Stimulated activated CD8-positive, alpha-beta memory T cell treated with anti-CD3 and anti-CD28 coated beads, Interleukin-7, amount 100 ng/mL, for 4 hours (primary cell): ENCODE data around the gene C6orf136.

ENCODE experiments used
- DNase-seq, 2 donors: peaks; one replicate each; pipeline ENCODE4 v3.0.0-alpha.2; 2020; ENCODE audit warnings: low read depth in 2 of 2

The C6orf136 gene

GRCh38 chr6:30615958-30616810 lies 30.7 kb upstream of the C6orf136 start:
- no peak for DNase-seq

- peak; percentile 97 to 99 for DNase-seq
Observed at GRCh38 chr6:30616811-30617564, 29.9 kb upstream of the C6orf136 start, which contains the start of gene PPP1R10. TSS of gene PPP1R10 (minus strand) at chr6:30617243. CDS start at chr6:30609944, 7,299 bp downstream.

- peak; percentile 98 to 99 for DNase-seq
Observed at GRCh38 chr6:30617565-30618269, 29.2 kb upstream of the C6orf136 start, which contains the start of gene MRPS18B. TSS of gene MRPS18B (plus strand) at chr6:30617840. CDS start at chr6:30617866, 26 bp downstream.

- DNase-seq: no peak
Observed at GRCh38 chr6:30618270-30618797, 28.6 kb upstream of the C6orf136 start.

- DNase-seq: no peak
Observed at GRCh38 chr6:30619561-30619960, 27.4 kb upstream of the C6orf136 start.

- no peak for DNase-seq
Observed at GRCh38 chr6:30625511-30625910, 21.4 kb upstream of the C6orf136 start.

- peak; percentile 81 to 85 for DNase-seq
Observed at GRCh38 chr6:30626484-30627366, 20.2 kb upstream of the C6orf136 start, which contains the start of gene ATAT1. TSS of gene ATAT1 (plus strand) at chr6:30626874.

GRCh38 chr6:30635834-30636233 lies 11.1 kb upstream of the C6orf136 start:
- DNase-seq: no peak

- DNase-seq: no peak
Observed at GRCh38 chr6:30640481-30640880, 6.5 kb upstream of the C6orf136 start.

- no peak for DNase-seq
Observed at GRCh38 chr6:30641048-30641447, 5.9 kb upstream of the C6orf136 start.

GRCh38 chr6:30643656-30644055 lies 3.3 kb upstream of the C6orf136 start:
- DNase-seq: no peak

- no peak for DNase-seq
Observed at GRCh38 chr6:30644769-30645168, 2.2 kb upstream of the C6orf136 start.

- no peak for DNase-seq
Observed at GRCh38 chr6:30645989-30646388, 944 bp upstream of the C6orf136 start.

- DNase-seq: peak; percentile 26 to 70
Observed at GRCh38 chr6:30647242-30648116, 546 bp downstream of the C6orf136 start.

- no peak for DNase-seq
Observed at GRCh38 chr6:30651143-30651542, 4.2 kb downstream of the C6orf136 start.

GRCh38 chr6:30654798-30655742 lies 8.1 kb downstream of the C6orf136 start:
- DNase-seq: no peak

- DNase-seq: no peak
Observed at GRCh38 chr6:30655743-30656094, 8.8 kb downstream of the C6orf136 start.

- no peak for DNase-seq
Observed at GRCh38 chr6:30656513-30656912, 9.6 kb downstream of the C6orf136 start.

- no peak for DNase-seq
Observed at GRCh38 chr6:30657454-30657853, 10.5 kb downstream of the C6orf136 start.
